Panc1 (cell line): ENCODE results near the gene FEN1.

Source experiments
- CTCF ChIP-seq: fragments of 450-650 bp; IDR thresholded peaks from 2 replicates; pipeline ENCODE4 v1.5.1; 2017; ENCODE audit warnings: mild to moderate bottlenecking
- POLR2AphosphoS5 ChIP-seq: IDR thresholded peaks from 2 replicates; pipeline ENCODE4 v1.6.1; 2012; ENCODE audit warnings: mild to moderate bottlenecking, low read depth, low read length, moderate library complexity
- TF ChIP-seq, protein P1 (sequence below), 2 experiments: IDR thresholded peaks; 2 replicates each; pipeline ENCODE4 v1.6.1; 2011 to 2012; ENCODE audit warnings: low read depth in 2 of 2, control low read depth in 1 of 2, low read length in 1 of 2, mild to moderate bottlenecking in 1 of 2, moderate library complexity in 1 of 2; ENCODE audit not compliant: insufficient read depth in 1 of 2

DNA sequence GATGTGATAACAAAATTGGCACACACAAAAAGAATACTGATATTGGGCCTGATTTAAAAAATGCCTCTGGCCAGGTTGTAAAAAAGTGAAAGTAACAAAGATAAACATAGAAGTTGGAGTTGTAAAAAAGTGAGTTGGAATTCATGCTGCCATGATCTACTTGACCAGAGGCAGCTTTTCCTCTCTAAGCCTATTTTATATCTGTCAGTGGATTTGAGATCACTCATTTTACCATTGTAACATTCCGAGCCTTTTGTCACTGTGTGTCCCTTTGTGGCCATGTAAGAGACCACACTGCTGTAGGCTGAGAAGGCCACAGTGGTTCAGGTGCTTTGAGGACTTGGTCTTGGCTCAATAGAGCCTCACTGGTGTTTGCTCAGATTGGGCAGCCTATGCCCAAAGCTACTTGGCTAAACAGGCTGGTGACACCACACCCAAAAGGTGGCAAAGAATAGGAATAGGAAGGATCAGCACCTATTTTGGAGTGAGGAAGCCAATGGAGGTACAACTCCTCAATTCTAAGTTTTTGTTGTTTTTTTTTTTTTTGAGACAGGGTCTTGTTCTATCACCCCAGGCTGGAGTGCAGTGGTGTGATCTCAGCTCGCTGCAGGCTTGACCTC lies 7.1 kb downstream of the FEN1 start:
- TF ChIP-seq, protein P1, sequence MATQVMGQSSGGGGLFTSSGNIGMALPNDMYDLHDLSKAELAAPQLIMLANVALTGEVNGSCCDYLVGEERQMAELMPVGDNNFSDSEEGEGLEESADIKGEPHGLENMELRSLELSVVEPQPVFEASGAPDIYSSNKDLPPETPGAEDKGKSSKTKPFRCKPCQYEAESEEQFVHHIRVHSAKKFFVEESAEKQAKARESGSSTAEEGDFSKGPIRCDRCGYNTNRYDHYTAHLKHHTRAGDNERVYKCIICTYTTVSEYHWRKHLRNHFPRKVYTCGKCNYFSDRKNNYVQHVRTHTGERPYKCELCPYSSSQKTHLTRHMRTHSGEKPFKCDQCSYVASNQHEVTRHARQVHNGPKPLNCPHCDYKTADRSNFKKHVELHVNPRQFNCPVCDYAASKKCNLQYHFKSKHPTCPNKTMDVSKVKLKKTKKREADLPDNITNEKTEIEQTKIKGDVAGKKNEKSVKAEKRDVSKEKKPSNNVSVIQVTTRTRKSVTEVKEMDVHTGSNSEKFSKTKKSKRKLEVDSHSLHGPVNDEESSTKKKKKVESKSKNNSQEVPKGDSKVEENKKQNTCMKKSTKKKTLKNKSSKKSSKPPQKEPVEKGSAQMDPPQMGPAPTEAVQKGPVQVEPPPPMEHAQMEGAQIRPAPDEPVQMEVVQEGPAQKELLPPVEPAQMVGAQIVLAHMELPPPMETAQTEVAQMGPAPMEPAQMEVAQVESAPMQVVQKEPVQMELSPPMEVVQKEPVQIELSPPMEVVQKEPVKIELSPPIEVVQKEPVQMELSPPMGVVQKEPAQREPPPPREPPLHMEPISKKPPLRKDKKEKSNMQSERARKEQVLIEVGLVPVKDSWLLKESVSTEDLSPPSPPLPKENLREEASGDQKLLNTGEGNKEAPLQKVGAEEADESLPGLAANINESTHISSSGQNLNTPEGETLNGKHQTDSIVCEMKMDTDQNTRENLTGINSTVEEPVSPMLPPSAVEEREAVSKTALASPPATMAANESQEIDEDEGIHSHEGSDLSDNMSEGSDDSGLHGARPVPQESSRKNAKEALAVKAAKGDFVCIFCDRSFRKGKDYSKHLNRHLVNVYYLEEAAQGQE (IDR thresholded peaks at IDR 0.05; ENCODE audit: insufficient read depth in 1 of 2, low read depth in 2 of 2, low read length in 1 of 2) = no peak
- TF ChIP-seq CTCF (no peak), POLR2AphosphoS5 (peak; percentile 32)
